Stimulated activated CD4-positive, alpha-beta T cell treated with anti-CD3 and anti-CD28 coated beads, Interleukin-12 subunit alpha, Interleukin-12 subunit beta, amount 100 ng/mL, for 4 hours (primary cell): ENCODE measurements around the gene NSDHL.

Experiments
- DNase-seq: peaks from one replicate; pipeline ENCODE4 v3.0.0-alpha.2; 2020

NSDHL gene

DNA sequence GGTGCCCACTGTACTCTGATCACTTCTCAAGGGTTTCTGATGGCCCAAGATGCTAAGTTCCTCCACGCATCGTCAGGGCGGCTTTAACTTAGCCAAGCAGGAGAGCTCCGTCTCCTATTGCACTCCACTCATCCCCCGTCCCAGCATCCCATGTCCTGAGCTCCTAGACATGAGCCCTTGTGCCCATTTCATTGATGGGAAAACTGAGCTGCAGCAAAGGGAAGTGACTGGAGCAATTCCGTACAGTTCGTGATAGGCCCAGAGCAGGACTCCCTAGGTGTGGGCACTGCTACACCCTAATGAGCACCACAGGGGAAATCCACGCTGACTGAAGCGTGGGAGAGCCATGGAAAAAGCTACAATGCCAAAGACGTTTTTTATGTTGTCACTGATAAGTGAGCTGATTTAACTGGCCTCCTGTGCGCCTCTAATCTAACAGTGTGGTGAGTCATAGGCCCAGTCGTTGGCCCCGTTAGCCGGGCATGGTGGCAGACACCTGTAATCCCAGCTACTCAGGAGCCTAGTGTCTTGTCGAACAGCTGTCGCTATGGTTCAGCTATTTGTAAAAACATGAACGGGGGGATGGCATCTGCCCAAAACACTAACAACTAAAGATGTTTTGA is 14.9 kb downstream of the NSDHL start:
- no peak for DNase-seq

- no peak for DNase-seq
These were observed 16.4 kb downstream of the NSDHL start for GRCh38 chrX:152847281-152847680.

- no peak for DNase-seq
These were observed 19.6 kb downstream of the NSDHL start for GRCh38 chrX:152850465-152850864.

GRCh38 chrX:152853986-152854385 is 23.1 kb downstream of the NSDHL start:
- no peak for DNase-seq

DNA sequence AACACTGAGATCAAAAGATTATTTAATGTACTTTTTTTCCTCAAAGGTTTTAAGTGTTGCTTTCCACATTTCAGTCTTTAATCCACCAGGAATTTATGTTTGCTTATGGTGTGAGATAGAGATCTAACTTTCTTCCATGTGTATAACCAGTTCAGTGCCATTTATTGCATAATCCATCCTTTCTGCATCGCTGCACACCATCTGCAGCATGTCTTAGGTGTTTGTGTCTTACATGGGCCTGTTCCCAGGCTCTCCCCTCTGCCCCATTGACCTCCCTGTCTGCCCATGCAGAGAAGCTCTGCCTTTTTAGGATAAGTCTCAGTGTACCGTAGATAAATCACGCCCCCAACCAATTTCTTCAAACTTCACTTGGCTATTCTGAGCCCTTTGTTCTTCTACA is 30.3 kb downstream of the NSDHL start:
- DNase-seq: no peak

DNA sequence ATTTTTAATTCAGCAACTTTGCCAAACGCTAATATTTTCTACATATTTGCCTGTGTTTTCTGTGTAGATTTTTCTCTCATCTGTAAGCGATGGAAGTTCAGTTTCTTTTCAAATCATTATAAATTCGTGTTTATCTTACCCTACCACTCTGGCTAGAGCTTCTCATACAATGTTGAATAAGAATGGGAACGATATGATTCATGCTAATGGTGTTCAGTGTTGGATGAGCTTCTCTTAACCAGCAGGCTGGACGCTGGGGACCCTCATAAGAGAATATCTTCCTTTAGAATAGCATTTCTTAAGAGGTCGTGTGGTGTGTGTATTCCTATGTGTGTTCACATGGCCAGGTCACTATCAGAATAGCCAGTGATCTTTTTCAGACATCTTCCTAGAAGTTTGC is 31.0 kb downstream of the NSDHL start:
- DNase-seq: no peak

GRCh38 chrX:152865232-152865920 is 34.5 kb downstream of the NSDHL start:
- no peak for DNase-seq

DNA sequence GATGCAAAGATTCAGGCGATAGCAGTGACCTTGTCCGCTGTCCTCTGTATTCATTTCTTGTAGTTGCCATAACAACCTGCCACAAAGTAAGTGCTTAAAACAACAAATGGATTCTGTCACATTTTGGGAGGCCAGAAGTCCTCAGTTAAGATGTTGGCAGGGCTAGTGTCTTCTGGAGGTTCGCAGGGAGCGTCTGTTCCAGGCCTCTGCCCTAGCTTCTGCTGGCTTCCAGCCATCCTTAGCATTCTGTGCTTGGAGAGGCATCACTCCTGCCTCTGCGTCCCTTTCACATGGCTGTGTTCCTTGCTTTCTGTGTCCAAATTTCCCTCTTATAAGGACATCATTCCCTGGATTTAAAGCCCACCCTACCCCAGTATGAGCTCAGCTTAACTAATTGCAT is 35.5 kb downstream of the NSDHL start:
- DNase-seq: no peak

DNA sequence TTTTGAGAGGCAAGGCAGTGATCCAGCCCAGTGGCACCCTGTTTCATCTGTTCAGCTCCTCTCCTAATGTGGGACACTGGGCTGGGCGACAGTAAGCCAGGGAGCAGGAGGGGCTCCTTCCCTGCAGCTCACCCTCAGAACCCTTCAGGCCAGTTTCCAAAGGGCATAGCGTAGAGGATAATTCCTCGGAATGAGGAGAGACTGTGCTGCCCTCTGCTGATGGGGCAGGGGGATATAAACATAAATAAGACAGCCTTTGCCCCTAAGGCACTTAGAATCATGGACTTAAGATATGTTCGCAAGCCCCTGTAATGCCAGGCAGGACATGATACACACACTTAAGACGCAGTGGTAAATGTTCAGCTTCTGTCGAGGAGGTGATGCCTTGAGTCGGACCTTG is 39.1 kb downstream of the NSDHL start:
- DNase-seq: no peak

DNA sequence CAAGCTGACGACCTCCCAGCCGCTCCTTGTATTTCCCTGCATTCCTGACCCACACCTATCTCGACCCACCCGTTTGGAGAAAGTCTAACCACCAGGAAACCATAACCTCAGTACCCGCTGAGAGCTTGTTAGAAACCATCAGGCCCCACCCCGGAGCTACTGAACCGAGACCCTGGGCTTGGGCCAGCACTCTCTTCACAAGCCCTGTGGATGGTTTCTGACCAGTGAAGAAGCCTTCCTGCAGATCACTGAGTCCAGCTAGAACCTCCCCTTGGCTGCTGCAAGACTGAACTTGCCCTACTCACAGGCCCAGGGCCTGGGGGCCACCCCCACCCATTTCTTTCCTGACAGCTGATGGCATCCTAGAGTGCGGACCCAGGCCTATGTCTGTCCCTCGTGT is 40.4 kb downstream of the NSDHL start:
- no peak for DNase-seq

DNA sequence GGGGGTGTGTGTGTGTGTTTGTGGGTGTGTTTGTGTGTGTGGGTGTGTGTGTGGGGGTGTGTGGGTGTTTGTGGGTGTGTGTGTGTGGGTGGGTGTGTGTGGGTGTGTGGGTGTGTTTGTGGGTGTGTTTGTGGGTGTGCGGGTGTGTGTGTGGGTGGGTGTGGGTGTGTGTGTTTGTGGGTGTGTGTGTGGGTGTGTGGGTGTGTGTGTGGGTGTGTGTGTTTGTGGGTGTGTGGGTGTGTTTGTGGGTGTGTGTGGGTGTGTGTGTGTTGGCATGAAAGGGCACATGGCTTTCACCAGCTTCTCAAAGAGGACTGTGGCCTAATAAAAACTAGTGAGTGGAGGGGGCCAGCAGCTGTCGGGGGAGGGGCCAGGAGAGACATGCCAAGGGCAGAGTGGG is 41.7 kb downstream of the NSDHL start:
- no peak for DNase-seq

DNA sequence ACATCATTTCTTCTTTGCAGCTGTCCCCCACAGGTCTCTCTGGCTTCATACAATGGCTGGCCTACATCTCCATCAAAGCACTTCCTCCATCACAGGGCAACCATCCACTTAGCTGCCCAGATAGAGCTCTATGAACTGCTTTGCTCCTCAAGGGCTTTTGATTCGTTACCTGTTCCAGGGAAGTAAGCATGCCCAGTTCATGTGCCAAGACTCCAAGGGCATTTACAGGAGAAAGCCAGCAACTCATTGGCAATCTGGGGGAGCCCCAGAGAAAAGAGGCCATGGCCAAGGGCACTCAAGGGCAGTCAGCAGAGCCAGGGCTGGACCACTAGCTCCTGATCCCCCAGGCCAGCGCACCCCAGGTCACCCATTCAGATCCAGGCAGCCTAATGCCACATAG is 42.5 kb downstream of the NSDHL start:
- DNase-seq: no peak

- DNase-seq: no peak
These were observed 46.3 kb downstream of the NSDHL start for GRCh38 chrX:152876931-152877840.

GRCh38 chrX:152878976-152879755 is 48.3 kb downstream of the NSDHL start:
- no peak for DNase-seq

DNA sequence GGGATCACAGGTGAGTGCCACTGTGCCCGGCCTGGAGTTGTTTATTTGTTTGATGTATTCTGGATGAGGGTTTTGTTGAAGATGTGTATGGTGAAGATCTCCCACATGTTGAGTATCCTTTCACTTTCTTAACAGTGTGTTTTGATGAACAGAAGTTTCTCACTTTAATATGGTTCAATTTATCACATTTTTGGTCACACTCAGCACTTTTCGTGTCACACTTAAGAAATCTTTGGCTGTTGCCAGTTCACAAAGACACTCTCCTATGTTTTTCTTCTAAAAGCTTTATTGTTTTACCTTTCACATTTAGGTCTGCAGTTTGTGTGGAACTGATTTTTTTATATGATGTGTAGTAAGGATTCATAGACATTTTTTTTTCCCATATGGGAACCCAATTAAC is 50.4 kb downstream of the NSDHL start:
- DNase-seq: no peak

DNA sequence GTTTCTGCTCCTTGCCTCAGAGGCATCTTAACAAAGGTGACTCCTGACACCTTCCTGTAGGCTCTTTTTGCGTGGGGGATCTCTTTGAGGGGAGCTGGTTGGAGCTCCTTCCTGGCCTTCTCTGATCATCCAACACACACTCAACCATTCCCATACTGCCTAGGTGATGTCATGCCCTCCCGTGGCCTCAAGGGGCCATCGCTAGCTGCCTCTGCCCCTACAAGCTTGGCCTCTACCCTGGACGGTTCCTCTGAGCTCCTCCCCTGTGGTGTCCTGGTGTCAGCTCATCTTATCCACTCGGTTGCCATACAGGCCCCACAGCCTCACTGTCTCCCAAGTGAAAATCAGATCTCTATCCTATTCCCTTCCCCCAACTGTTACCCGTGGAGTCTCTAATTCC is 53.3 kb downstream of the NSDHL start:
- no peak for DNase-seq

DNA sequence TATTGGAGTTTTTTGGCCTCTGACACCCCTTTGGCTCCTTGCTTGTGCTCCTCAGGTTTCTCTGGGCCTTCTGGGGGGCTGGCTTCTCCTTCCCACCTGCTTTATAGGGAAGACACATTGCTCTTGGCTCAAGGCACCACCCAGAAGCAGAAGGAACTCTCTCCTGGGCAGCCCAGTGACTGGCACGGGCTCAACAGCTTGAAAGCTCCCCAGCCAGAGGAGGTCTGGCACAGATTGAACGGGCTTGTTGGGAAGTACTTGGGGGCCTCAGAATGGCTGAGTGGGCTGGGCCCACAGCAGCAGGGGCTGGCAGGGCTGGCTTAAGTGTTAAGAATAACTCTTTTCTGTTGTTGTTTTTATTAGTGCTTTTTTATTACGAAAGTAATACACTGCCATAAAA is 55.9 kb downstream of the NSDHL start:
- DNase-seq: no peak

GRCh38 chrX:152892499-152892898 is 61.6 kb downstream of the NSDHL start:
- no peak for DNase-seq

GRCh38 chrX:152892999-152893891 is 62.4 kb downstream of the NSDHL start:
- no peak for DNase-seq

DNA sequence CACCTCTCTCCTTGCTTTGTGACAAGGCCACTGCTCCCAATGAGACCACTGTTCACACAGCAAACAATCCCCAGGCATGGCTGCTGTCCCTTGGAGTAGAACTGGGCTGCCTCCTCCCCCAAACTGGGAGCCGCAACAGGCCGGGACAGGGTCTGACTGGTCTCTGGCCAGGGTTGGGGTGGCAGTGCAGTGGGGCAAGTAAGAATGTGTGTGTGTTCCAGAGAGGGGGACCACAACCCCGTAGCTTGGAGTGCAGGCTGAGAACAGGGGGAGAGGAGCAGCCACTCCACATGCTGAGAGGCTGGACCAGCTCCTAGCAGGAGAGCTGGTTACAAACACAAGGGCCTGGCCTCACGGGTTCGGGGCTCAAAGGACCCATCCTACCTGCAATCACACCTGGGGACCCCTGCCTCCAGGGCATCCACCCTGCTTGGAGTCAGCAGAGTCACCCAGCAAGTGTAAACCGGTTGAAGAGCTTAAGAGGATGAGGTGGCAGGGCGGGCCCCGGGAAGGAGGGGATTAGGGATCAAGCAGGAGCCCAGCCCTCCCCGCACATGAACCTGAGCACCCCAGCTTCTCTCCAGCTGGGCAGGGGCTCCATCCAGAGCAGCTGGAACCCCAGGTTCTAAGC is 63.2 kb downstream of the NSDHL start:
- DNase-seq: no peak

DNA sequence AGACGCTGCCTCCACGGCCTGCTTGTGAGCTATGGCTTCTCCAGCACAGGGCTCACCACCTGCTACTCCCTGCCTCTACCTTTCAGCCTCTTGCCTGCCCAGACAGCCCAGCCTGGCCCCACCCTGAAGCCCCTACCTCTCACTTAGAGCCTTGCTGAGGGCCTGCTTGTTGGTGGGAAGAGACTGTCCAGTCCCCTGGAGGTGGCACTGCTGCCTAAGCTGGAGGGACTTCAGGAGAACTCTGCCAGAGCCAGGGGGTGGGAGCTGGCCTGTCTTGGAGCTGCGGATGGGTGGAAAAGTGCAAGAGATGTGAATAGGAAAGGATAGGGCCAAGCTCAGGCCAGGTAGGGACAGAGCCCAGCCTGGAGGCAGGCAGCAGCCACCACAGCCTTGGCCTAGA is 64.3 kb downstream of the NSDHL start:
- no peak for DNase-seq
